WTC11 (cell line): ENCODE results near the gene GDPD3. TPM values are rescaled to one million over a fixed set of nuclear protein-coding genes. Genes with fewer than 3 reads are reported as not detected.

Source experiments
- ATAC-seq: fragments of 200-7000 bp; cut with Tn5 transposase; 2 replicates; pipeline ENCODE4 v1.10.0; 2021; ENCODE audit warnings: mild to moderate bottlenecking, moderate library complexity
- CTCF ChIA-PET: fragments of 300-600 bp; sonication (Branson Sonifier 250); formaldehyde crosslinking; loops from one replicate; lab custom pipeline; 2021; ENCODE audit warnings: antibody characterized with exemption; lab: Charles Lee
- POLR2A ChIA-PET: fragments of 350-600 bp; sonication (Branson Sonifier 250); formaldehyde crosslinking; loops from one replicate; lab custom pipeline; 2021; ENCODE audit warnings: antibody characterized with exemption; lab: Charles Lee
- DNase-seq: peaks from one replicate; pipeline ENCODE4 v3.0.0; 2021; ENCODE audit warnings: low spot score
- H3K27ac Mint-ChIP-seq: 2 replicates; pipeline ENCODE4 v1.8.0; 2021; ENCODE audit warnings: mixed read lengths
- H3K27me3 Mint-ChIP-seq: 2 replicates; pipeline ENCODE4 v1.8.0; 2021; ENCODE audit warnings: low read depth, mild to moderate bottlenecking, moderate library complexity, mixed read lengths
- H3K36me3 Mint-ChIP-seq: 2 replicates; pipeline ENCODE4 v1.8.0; 2021; ENCODE audit warnings: mixed read lengths
- H3K4me1 Mint-ChIP-seq: 2 replicates; pipeline ENCODE4 v1.8.0; 2022; ENCODE audit warnings: mixed read lengths
- H3K4me3 Mint-ChIP-seq: 2 replicates; pipeline ENCODE4 v1.8.0; 2021; ENCODE audit warnings: mild to moderate bottlenecking, moderate library complexity, mixed read lengths
- H3K9me3 Mint-ChIP-seq: 2 replicates; pipeline ENCODE4 v1.8.0; 2021; ENCODE audit warnings: mixed read lengths
- AR ChIP-seq: fragments of 250-450 bp; sonication (Bioruptor Pico); IDR thresholded peaks from 2 replicates; pipeline ENCODE4 v1.9.0; 2021; ENCODE audit warnings: mild to moderate bottlenecking
- ATF6 ChIP-seq: sonication (generic); formaldehyde crosslinking; IDR thresholded peaks from 2 replicates; pipeline ENCODE4 v1.8.1; 2023; ENCODE audit warnings: mild to moderate bottlenecking, missing genetic modification reagents
- FOXK1 ChIP-seq: sonication (generic); formaldehyde crosslinking; IDR thresholded peaks from 2 replicates; pipeline ENCODE4 v1.8.0; 2022; ENCODE audit warnings: mild to moderate bottlenecking, moderate library complexity, missing genetic modification reagents
- KAT7 ChIP-seq: sonication (generic); formaldehyde crosslinking; IDR thresholded peaks from 2 replicates; pipeline ENCODE4 v1.8.1; 2023; ENCODE audit warnings: missing genetic modification reagents, mild to moderate bottlenecking, borderline replicate concordance
- MLX ChIP-seq: sonication (generic); formaldehyde crosslinking; IDR thresholded peaks from 2 replicates; pipeline ENCODE4 v1.8.1; 2023; ENCODE audit warnings: mild to moderate bottlenecking, missing genetic modification reagents, moderate library complexity
- PREB ChIP-seq: sonication (generic); formaldehyde crosslinking; IDR thresholded peaks from 2 replicates; pipeline ENCODE4 v1.8.1; 2022; ENCODE audit warnings: mild to moderate bottlenecking, missing genetic modification reagents, moderate library complexity, borderline replicate concordance
- TP53 ChIP-seq: sonication (generic); formaldehyde crosslinking; IDR thresholded peaks from 2 replicates; pipeline ENCODE4 v1.8.1; 2023; ENCODE audit warnings: mild to moderate bottlenecking, missing genetic modification reagents
- ZNF396 ChIP-seq: fragments of 250-450 bp; sonication (Bioruptor Pico); IDR thresholded peaks from 2 replicates; pipeline ENCODE4 v1.8.0; 2021; ENCODE audit warnings: mild to moderate bottlenecking, moderate library complexity, borderline replicate concordance
- ZSCAN18 ChIP-seq: fragments of 250-450 bp; sonication (Bioruptor Pico); IDR thresholded peaks from 2 replicates; pipeline ENCODE4 v2.1.2; 2022; ENCODE audit warnings: mild to moderate bottlenecking, moderate library complexity
- total RNA-seq: library from RNA; stranded (reverse); gene quantifications from 3 replicates; pipeline ENCODE4 v1.2.3, GENCODE V29; 2021

The GDPD3 gene
- total RNA-seq, 1 experiment from 2014 or later, result 2.5 TPM

- TF ChIP-seq TP53 (no peak), PREB (CRISPR knock-in tag) (no peak), AR (CRISPR knock-in tag) (no peak)
Measured at GRCh38 chr16:30070490-30070889, 42.8 kb downstream of the GDPD3 start (continued).

GRCh38 chr16:30069611-30070462, 43.5 kb downstream of the GDPD3 start:
- DNase-seq, result no peak
- H3K9me3 Mint-ChIP-seq, result no peaks in the 10 kb centered on the region
- peaks cover 22% of the 10 kb centered on the region for H3K4me1 Mint-ChIP-seq
- no peak overlapping the region for H3K4me3 Mint-ChIP-seq
- H3K36me3 Mint-ChIP-seq, result peaks cover 56% of the 10 kb centered on the region
- TF ChIP-seq FOXK1 (CRISPR knock-in tag), result no peak
- TF ChIP-seq ZSCAN18, result no peak
- TF ChIP-seq, all 79 proteins: peak for 0
- Mint-ChIP-seq H3K27ac (peak overlapping the region; percentile 60; the same call in 1 of the 2 replicates), H3K27me3 (no peaks in the 10 kb centered on the region)
- ATAC-seq, result no peak
- ChIA-PET POLR2A (no interaction called here), CTCF (interaction anchor here (1.2 to 2.9 kb wide), 2 partner anchors 15 to 23 kb away, joined by 4 to 7 read pairs; no protein-coding TSS in a partner anchor)

- peak overlapping the region; percentile 36 for H3K4me3 Mint-ChIP-seq
- H3K27ac Mint-ChIP-seq, result peak overlapping the region; percentile 65
- ATAC-seq, result no peak
- peaks cover 20% of the 10 kb centered on the region for H3K4me1 Mint-ChIP-seq
- CTCF ChIA-PET, result interaction anchor here (1.2 to 2.9 kb wide), 2 partner anchors 23 to 24 kb away, joined by 3 to 7 read pairs; no protein-coding TSS in a partner anchor
- no peaks in the 10 kb centered on the region for H3K9me3 Mint-ChIP-seq
- H3K36me3 Mint-ChIP-seq, result peaks cover 56% of the 10 kb centered on the region
- TF ChIP-seq MLX (CRISPR knock-in tag) (no peak), KAT7 (CRISPR knock-in tag) (no peak), ATF6 (CRISPR knock-in tag) (0 out of 2 replicates have a peak, but pooled peaks have one; percentile 19), ZNF396 (CRISPR knock-in tag) (no peak)
- DNase-seq, result peak; percentile 43
- H3K27me3 Mint-ChIP-seq, result no peaks in the 10 kb centered on the region
- POLR2A ChIA-PET, result no interaction called here
Measured at GRCh38 chr16:30068750-30069610, 44.4 kb downstream of the GDPD3 start.
